Activated T-cell treated with anti-CD3 and anti-CD28 coated beads, Interleukin-2, amount 50 U/mL, for 24 hours (primary cell): ENCODE measurements around the gene IQGAP1.
"Not testable (repeated sequence)": the region's sequence is repeated elsewhere in the genome, so short reads cannot be mapped to it uniquely, and the experiment has no call there.

Experiments
- DNase-seq: peaks from one replicate; pipeline ENCODE4 v3.0.0-alpha.2; 2020
- H3K27ac Mint-ChIP-seq: 2 replicates; pipeline ENCODE4 v1.8.0; 2020; ENCODE audit warnings: mild to moderate bottlenecking, mixed read lengths
- H3K27me3 Mint-ChIP-seq: 2 replicates; pipeline ENCODE4 v1.8.0; 2020; ENCODE audit warnings: mixed read lengths
- H3K36me3 Mint-ChIP-seq: 2 replicates; pipeline ENCODE4 v1.8.0; 2020; ENCODE audit warnings: low read depth, mixed read lengths
- H3K4me1 Mint-ChIP-seq: 2 replicates; pipeline ENCODE4 v1.8.0; 2020; ENCODE audit warnings: low read depth, mixed read lengths
- H3K4me3 Mint-ChIP-seq: 2 replicates; pipeline ENCODE4 v1.8.0; 2020; ENCODE audit warnings: mild to moderate bottlenecking, moderate library complexity, mixed read lengths
- H3K9me3 Mint-ChIP-seq: 2 replicates; pipeline ENCODE4 v1.8.0; 2020; ENCODE audit warnings: mixed read lengths

The IQGAP1 gene

GRCh38 chr15:90487186-90487585, 99.1 kb downstream of the IQGAP1 start:
- Mint-ChIP-seq H3K27me3 (no peaks in the 10 kb centered on the region), H3K4me3 (no peak overlapping the region), H3K9me3 (no peaks in the 10 kb centered on the region), H3K27ac (no peak overlapping the region), H3K4me1 (no peaks in the 10 kb centered on the region), H3K36me3 (peaks cover 96% of the 10 kb centered on the region)
- DNase-seq = no peak

DNA sequence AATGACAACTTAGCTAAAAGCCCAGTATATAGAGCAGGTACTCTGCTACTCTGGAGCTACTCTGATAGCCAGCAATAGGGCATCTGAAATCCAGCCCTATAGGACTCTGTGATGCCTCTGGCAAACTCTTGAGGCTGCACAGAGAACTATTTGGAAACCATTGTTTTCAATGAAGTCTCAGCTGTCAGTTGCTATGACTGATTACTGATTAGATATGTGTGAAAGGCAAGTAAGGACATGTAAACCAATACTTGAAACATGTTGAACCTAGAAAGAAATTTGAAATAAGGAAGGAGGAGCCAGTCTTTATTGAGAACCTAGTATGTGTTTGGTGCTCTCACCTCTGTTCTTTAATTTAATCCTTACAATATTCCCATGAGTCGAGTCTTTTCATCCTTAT, 101.5 kb downstream of the IQGAP1 start:
- no peak overlapping the region for H3K27ac Mint-ChIP-seq
- H3K27me3 Mint-ChIP-seq = no peaks in the 10 kb centered on the region
- peaks cover 96% of the 10 kb centered on the region for H3K36me3 Mint-ChIP-seq
- no peak for DNase-seq
- H3K9me3 Mint-ChIP-seq = no peaks in the 10 kb centered on the region
- H3K4me3 Mint-ChIP-seq = no peak overlapping the region
- H3K4me1 Mint-ChIP-seq = peaks cover 13% of the 10 kb centered on the region

GRCh38 chr15:90489944-90490343, 101.9 kb downstream of the IQGAP1 start:
- peaks cover 13% of the 10 kb centered on the region for H3K4me1 Mint-ChIP-seq
- H3K27me3 Mint-ChIP-seq = no peaks in the 10 kb centered on the region
- no peak overlapping the region for H3K4me3 Mint-ChIP-seq
- H3K27ac Mint-ChIP-seq = peak overlapping the region; percentile 1
- H3K36me3 Mint-ChIP-seq = peaks cover 95% of the 10 kb centered on the region
- no peaks in the 10 kb centered on the region for H3K9me3 Mint-ChIP-seq
- DNase-seq = no peak

GRCh38 chr15:90493647-90494046, 105.6 kb downstream of the IQGAP1 start:
- H3K4me3 Mint-ChIP-seq = no peak overlapping the region
- no peak for DNase-seq
- peak overlapping the region; percentile 48 for H3K27ac Mint-ChIP-seq
- H3K27me3 Mint-ChIP-seq = no peaks in the 10 kb centered on the region
- peaks cover 93% of the 10 kb centered on the region for H3K36me3 Mint-ChIP-seq
- H3K9me3 Mint-ChIP-seq = no peaks in the 10 kb centered on the region
- peaks cover 13% of the 10 kb centered on the region for H3K4me1 Mint-ChIP-seq

- Mint-ChIP-seq H3K27ac (no peak overlapping the region), H3K36me3 (peaks cover 93% of the 10 kb centered on the region), H3K9me3 (no peaks in the 10 kb centered on the region), H3K4me1 (peaks cover 13% of the 10 kb centered on the region), H3K4me3 (no peak overlapping the region), H3K27me3 (no peaks in the 10 kb centered on the region)
- DNase-seq = no peak
Measured at GRCh38 chr15:90495067-90495466, 107.0 kb downstream of the IQGAP1 start.

DNA sequence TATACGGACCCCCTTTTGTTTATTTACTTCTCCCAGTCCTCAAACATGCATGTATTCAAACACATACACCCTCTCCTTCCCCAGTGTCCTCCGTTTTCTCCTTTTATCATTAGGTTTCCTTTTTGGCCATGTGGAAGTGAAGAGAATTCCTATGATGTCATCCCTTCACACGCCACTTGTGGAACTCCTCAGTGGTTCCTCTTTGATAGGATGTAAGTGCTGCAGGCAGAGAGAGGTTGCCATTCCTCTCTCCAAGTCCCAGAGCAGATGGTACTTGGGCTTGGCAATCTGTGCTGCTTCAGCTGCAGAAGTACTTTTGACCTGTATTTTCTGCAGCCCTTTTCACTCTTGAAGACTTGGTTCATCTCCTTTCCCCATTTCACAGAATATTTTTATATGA, 108.7 kb downstream of the IQGAP1 start:
- H3K4me3 Mint-ChIP-seq = no peak overlapping the region
- no peak for DNase-seq
- H3K36me3 Mint-ChIP-seq = peaks cover 94% of the 10 kb centered on the region
- H3K27ac Mint-ChIP-seq = no peak overlapping the region
- H3K9me3 Mint-ChIP-seq = no peaks in the 10 kb centered on the region
- H3K27me3 Mint-ChIP-seq = no peaks in the 10 kb centered on the region
- H3K4me1 Mint-ChIP-seq = peaks cover 13% of the 10 kb centered on the region

DNA sequence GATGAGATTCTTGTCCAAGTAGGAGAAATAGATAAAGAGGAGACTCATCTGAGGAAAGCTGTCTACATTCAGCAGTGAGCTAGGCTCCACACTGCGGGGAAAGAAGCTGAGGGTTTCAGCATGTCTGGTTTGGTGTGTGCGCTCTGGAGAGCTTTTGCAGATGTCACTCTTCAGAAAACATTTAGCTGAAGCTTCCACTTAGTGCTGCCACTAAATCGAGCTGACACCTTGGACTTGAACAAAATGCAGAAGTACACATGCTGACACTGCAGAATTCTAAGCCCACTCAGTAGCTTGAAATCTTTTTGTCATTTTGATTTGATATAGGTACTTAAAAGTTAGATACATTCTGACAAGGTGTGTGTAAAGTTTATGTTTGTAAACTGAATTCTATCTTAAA, 109.3 kb downstream of the IQGAP1 start:
- H3K4me1 Mint-ChIP-seq = peaks cover 13% of the 10 kb centered on the region
- peaks cover 94% of the 10 kb centered on the region for H3K36me3 Mint-ChIP-seq
- H3K4me3 Mint-ChIP-seq = no peak overlapping the region
- H3K27me3 Mint-ChIP-seq = no peaks in the 10 kb centered on the region
- DNase-seq = no peak
- H3K27ac Mint-ChIP-seq = no peak overlapping the region
- no peaks in the 10 kb centered on the region for H3K9me3 Mint-ChIP-seq

GRCh38 chr15:90497912-90498311, 109.9 kb downstream of the IQGAP1 start:
- Mint-ChIP-seq H3K36me3 (peaks cover 93% of the 10 kb centered on the region), H3K27ac (no peak overlapping the region), H3K27me3 (no peaks in the 10 kb centered on the region), H3K9me3 (no peaks in the 10 kb centered on the region), H3K4me3 (no peak overlapping the region), H3K4me1 (peaks cover 8% of the 10 kb centered on the region)
- DNase-seq = no peak

GRCh38 chr15:90500171-90500570, 112.1 kb downstream of the IQGAP1 start:
- DNase-seq = no peak
- H3K4me3 Mint-ChIP-seq = no peak overlapping the region
- H3K27me3 Mint-ChIP-seq = no peaks in the 10 kb centered on the region
- H3K36me3 Mint-ChIP-seq = peaks cover 75% of the 10 kb centered on the region
- H3K27ac Mint-ChIP-seq = no peak overlapping the region
- no peaks in the 10 kb centered on the region for H3K9me3 Mint-ChIP-seq
- H3K4me1 Mint-ChIP-seq = no peaks in the 10 kb centered on the region

GRCh38 chr15:90501898-90502297, 113.9 kb downstream of the IQGAP1 start:
- H3K4me3 Mint-ChIP-seq = no peak overlapping the region
- no peak overlapping the region for H3K27ac Mint-ChIP-seq
- H3K36me3 Mint-ChIP-seq = peaks cover 61% of the 10 kb centered on the region
- H3K4me1 Mint-ChIP-seq = no peaks in the 10 kb centered on the region
- DNase-seq = no peak
- no peaks in the 10 kb centered on the region for H3K9me3 Mint-ChIP-seq
- H3K27me3 Mint-ChIP-seq = no peaks in the 10 kb centered on the region

DNA sequence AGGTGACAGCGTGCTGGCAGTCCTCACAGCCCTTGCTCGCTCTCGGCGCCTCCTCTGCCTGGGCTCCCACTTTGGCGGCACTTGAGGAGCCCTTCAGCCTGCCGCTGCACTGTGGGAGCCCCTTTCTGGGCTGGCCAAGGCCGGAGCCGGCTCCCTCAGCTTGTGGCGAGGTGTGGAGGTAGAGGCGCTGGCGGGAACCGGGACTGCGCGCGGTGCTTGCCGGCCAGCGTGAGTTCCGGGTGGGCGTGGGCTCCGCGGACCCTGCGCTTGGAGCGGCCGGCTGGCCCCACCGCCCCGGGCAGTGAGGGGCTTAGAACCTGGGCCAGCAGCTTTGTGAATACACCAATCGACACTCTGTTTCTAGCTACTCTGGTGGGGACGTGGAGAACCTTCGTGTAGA, 122.7 kb downstream of the IQGAP1 start:
- H3K4me3 Mint-ChIP-seq, DNase-seq, H3K9me3 Mint-ChIP-seq, H3K27me3 Mint-ChIP-seq, H3K36me3 Mint-ChIP-seq: not testable (repeated sequence)
- H3K4me1 Mint-ChIP-seq = peaks cover 12% of the 10 kb centered on the region
- H3K27ac Mint-ChIP-seq = peak overlapping the region; percentile 63

DNA sequence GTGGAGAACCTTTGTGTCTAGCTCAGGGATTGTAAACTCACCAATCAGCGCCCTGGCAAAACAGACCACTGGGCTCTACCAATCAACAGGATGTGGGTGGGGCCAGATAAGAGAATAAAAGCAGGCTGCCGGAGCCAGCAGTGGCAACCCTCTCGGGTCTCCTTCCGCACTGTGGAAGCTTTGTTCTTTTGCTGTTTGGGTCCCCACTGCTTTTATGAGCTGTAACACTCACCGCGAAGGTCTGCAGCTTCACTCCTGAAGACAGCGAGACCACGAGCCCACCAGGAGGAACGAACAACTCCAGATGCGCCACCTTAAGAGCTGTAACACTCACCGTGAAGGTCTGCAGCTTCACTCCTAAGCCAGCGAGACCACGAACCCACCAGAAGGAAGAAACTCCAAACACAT, 123.2 kb downstream of the IQGAP1 start:
- Mint-ChIP-seq H3K27ac (peak overlapping the region; percentile 63), H3K4me3 (peak overlapping the region; percentile 70), H3K4me1 (peaks cover 12% of the 10 kb centered on the region)
- H3K27me3 Mint-ChIP-seq, H3K9me3 Mint-ChIP-seq, H3K36me3 Mint-ChIP-seq: not testable (repeated sequence)
- DNase-seq = peak; percentile 42

DNA sequence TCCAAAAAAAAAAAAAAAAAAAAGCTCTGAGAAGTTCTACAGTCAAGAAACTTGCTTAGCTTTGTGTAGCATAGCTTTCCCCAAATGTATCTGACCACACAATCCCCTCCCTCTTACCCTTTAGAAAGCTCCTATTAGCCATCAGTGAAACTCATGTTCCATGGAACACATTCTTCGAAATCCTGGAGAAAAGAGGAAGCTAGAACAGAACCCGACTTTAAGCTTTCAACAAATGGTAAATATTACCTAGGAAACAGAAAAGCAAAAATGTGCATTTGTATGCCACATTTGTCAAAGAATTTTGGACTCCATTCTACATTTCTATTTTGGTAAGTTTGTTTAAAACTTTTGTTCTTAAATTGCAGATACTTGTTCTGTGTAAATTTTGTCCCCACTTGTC, 124.2 kb downstream of the IQGAP1 start:
- H3K27me3 Mint-ChIP-seq = no peaks in the 10 kb centered on the region
- peaks cover 12% of the 10 kb centered on the region for H3K4me1 Mint-ChIP-seq
- H3K36me3 Mint-ChIP-seq = no peaks in the 10 kb centered on the region
- H3K27ac Mint-ChIP-seq = no peak overlapping the region
- DNase-seq = no peak
- no peaks in the 10 kb centered on the region for H3K9me3 Mint-ChIP-seq
- H3K4me3 Mint-ChIP-seq = no peak overlapping the region

DNA sequence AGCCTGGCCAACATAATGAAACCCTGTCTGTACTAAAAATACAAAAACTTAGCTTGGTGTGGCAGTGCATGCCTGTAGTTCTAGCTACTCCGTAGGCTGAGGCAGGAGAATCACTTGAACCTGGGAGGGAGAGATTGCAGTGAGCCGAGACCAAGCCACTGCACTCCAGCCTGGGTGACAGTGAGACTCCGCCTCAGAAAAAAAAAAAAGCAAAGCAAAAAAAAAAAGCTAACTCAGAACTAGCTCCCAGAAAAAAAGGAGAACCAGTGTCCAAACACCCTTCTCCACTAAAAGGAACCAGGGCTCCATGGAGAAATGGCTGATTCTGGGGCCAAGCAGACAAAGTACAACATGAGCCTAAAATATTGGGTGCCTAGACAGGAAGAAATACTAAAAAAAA, 124.9 kb downstream of the IQGAP1 start:
- no peaks in the 10 kb centered on the region for H3K36me3 Mint-ChIP-seq
- peaks cover 12% of the 10 kb centered on the region for H3K4me1 Mint-ChIP-seq
- no peak overlapping the region for H3K27ac Mint-ChIP-seq
- H3K27me3 Mint-ChIP-seq = no peaks in the 10 kb centered on the region
- H3K4me3 Mint-ChIP-seq = no peak overlapping the region
- DNase-seq = no peak
- H3K9me3 Mint-ChIP-seq = no peaks in the 10 kb centered on the region

DNA sequence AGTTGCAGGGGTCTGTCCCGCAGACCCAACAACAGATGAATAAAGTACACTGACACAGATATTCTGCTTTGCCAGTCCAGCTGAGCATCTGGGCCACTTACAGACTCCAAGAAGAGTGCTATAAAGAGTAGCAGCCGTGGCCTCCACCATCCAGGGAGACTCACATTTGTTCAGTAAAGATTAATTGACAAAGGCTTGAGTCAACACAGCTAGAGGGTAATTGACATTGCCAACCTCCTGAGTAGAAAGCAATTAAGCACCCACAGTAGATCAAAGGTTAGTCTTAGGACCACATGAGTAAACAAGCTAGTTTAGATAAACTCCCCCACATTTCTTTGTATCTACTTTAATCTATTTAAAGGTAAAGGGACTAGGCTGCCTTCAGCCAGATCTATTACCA, 125.4 kb downstream of the IQGAP1 start:
- Mint-ChIP-seq H3K27ac (no peak overlapping the region), H3K4me3 (no peak overlapping the region), H3K27me3 (no peaks in the 10 kb centered on the region), H3K4me1 (peaks cover 12% of the 10 kb centered on the region), H3K36me3 (no peaks in the 10 kb centered on the region), H3K9me3 (no peaks in the 10 kb centered on the region)
- no peak for DNase-seq

- H3K4me3 Mint-ChIP-seq, DNase-seq, H3K36me3 Mint-ChIP-seq, H3K9me3 Mint-ChIP-seq, H3K27ac Mint-ChIP-seq, H3K27me3 Mint-ChIP-seq: not testable (repeated sequence)
- peaks cover 12% of the 10 kb centered on the region for H3K4me1 Mint-ChIP-seq
Measured at GRCh38 chr15:90513893-90514292, 125.9 kb downstream of the IQGAP1 start.
